Neuronal stem cell (in vitro differentiated cells): ENCODE results near the gene ACTC1.

Experiments used
- DNase-seq: peaks from one replicate; pipeline ENCODE4 v3.0.0-alpha.2; 2013; ENCODE audit warnings: low spot score
- H2AFZ ChIP-seq: one replicate; pipeline ENCODE4 v1.6.1; 2013; ENCODE audit warnings: mild to moderate bottlenecking, low read length, inconsistent platforms
- H2AK5ac ChIP-seq: 2 replicates; pipeline ENCODE4 v1.6.1; 2013; ENCODE audit warnings: low read depth, mild to moderate bottlenecking, inconsistent platforms, low read length, moderate library complexity, mixed read lengths
- H2BK120ac ChIP-seq: 2 replicates; pipeline ENCODE4 v1.6.1; 2013; ENCODE audit warnings: low read depth, mild to moderate bottlenecking, inconsistent platforms, low read length, moderate library complexity, mixed read lengths
- H2BK12ac ChIP-seq: one replicate; pipeline ENCODE4 v1.6.1; 2013; ENCODE audit warnings: low read length, inconsistent platforms
- H2BK15ac ChIP-seq: 2 replicates; pipeline ENCODE4 v1.6.1; 2013; ENCODE audit warnings: mild to moderate bottlenecking, low read length, inconsistent platforms, mixed read lengths
- H2BK5ac ChIP-seq: one replicate; pipeline ENCODE4 v1.6.1; 2013; ENCODE audit warnings: inconsistent platforms, mild to moderate bottlenecking, low read length, moderate library complexity
- H3K14ac ChIP-seq: one replicate; pipeline ENCODE4 v1.6.1; 2013; ENCODE audit warnings: low read length, inconsistent platforms
- H3K18ac ChIP-seq: 2 replicates; pipeline ENCODE4 v1.6.1; 2013; ENCODE audit warnings: low read length, inconsistent platforms
- H3K23ac ChIP-seq: 2 replicates; pipeline ENCODE4 v1.6.1; 2013; ENCODE audit warnings: low read depth, mild to moderate bottlenecking, mixed read lengths, low read length, inconsistent platforms; ENCODE audit not compliant: poor library complexity
- H3K27ac ChIP-seq: replicated peaks from 3 replicates; pipeline ENCODE4 v1.5.1; 2013; ENCODE audit warnings: low read length, inconsistent platforms
- H3K27me3 ChIP-seq, 3 experiments: 2 replicates each; pipeline ENCODE4 v1.6.1; 2013; ENCODE audit warnings: low read length in 3 of 3, mild to moderate bottlenecking in 2 of 3, inconsistent platforms in 1 of 3, low read depth in 1 of 3, mixed read lengths in 1 of 3, moderate library complexity in 1 of 3; ENCODE audit not compliant: control insufficient read depth in 3 of 3, insufficient read depth in 3 of 3
- H3K36me3 ChIP-seq, 2 donors: replicated peaks in 1 of 2; 2 replicates each; pipeline ENCODE4 v1.6.1; 2013; ENCODE audit warnings: low read length in 2 of 2; ENCODE audit not compliant: control insufficient read depth in 2 of 2, insufficient read depth in 2 of 2
- H3K4ac ChIP-seq: 2 replicates; pipeline ENCODE4 v1.6.1; 2013; ENCODE audit warnings: inconsistent platforms, mild to moderate bottlenecking, low read length, moderate library complexity
- H3K4me1 ChIP-seq, 2 donors: 1 replicate in 1 of 2; 2 replicates in 1 of 2; pipeline ENCODE4 v1.6.1; 2013; ENCODE audit warnings: low read length in 2 of 2, low read depth in 1 of 2; ENCODE audit not compliant: control insufficient read depth in 2 of 2, insufficient read depth in 1 of 2
- H3K4me2 ChIP-seq: one replicate; pipeline ENCODE4 v1.6.1; 2013; ENCODE audit warnings: mild to moderate bottlenecking, low read length, inconsistent platforms; ENCODE audit not compliant: insufficient read depth, poor library complexity, severe bottlenecking
- H3K4me3 ChIP-seq, 2 donors: 2 replicates each; pipeline ENCODE4 v1.5.1; 2013; ENCODE audit warnings: low read length in 2 of 2, mild to moderate bottlenecking in 2 of 2, inconsistent platforms in 1 of 2, moderate library complexity in 1 of 2
- H3K79me1 ChIP-seq: one replicate; pipeline ENCODE4 v1.6.1; 2013; ENCODE audit warnings: low read depth, mild to moderate bottlenecking, inconsistent platforms, low read length, moderate library complexity
- H3K9ac ChIP-seq: one replicate; pipeline ENCODE4 v1.6.1; 2013; ENCODE audit warnings: mild to moderate bottlenecking, low read depth, low read length, inconsistent platforms; ENCODE audit not compliant: poor library complexity
- H3K9me3 ChIP-seq, 2 donors: replicated peaks in 1 of 2; 2 replicates each; pipeline versions ENCODE3 to v1.6.1; 2013; ENCODE audit warnings: low read length in 2 of 2, mild to moderate bottlenecking in 2 of 2, inconsistent platforms in 1 of 2, low read depth in 1 of 2, mixed read lengths in 1 of 2, moderate library complexity in 1 of 2; ENCODE audit not compliant: control insufficient read depth in 2 of 2, insufficient read depth in 1 of 2
- H4K8ac ChIP-seq: one replicate; pipeline ENCODE4 v1.6.1; 2013; ENCODE audit warnings: low read depth, mild to moderate bottlenecking, inconsistent platforms, low read length, moderate library complexity
- H4K91ac ChIP-seq: one replicate; pipeline ENCODE4 v1.6.1; 2013; ENCODE audit warnings: low read length, low read depth, mild to moderate bottlenecking, inconsistent platforms; ENCODE audit not compliant: poor library complexity
- WGBS, 2 donors: extraction: QIAGEN DNeasy Blood & Tissue Kit; methylation state at CpG; one replicate each; pipeline ENCODE4 v1.1.7; 2013; ENCODE audit warnings: missing lambda C conversion rate in 2 of 2, mixed read lengths in 1 of 2; ENCODE audit not compliant: insufficient read length in 2 of 2, insufficient replicate concordance in 1 of 2; ENCODE audit errors: extremely low coverage in 2 of 2; 5-methylcytosine and 5-hydroxymethylcytosine counted together

The ACTC1 gene

DNA sequence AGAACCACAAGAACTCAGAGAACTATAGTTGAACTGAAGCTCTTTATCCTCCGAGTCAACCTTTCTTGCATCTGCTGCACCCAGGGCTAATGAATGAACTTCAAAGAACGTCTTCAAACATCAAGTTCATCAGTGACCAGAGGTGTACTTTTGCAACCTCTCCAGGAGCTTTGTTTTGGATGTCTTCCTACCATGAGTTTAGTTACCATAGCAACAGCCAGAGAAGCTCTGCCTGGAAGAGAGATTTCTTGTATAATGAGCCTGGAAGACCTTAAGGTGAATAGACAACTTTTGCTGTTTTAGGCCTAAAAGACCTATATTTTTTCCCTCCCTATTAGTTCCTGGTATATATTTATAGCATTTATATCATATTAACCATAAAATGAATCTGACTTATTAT is 9.1 kb downstream of the ACTC1 start:
- no peak overlapping the region for H3K4ac ChIP-seq
- H3K27me3 ChIP-seq, result no peaks in the 10 kb centered on the region
- no peak overlapping the region for H3K18ac ChIP-seq
- H2BK120ac ChIP-seq, result no peak overlapping the region
- no peak overlapping the region for H3K23ac ChIP-seq
- H4K8ac ChIP-seq, result no peak overlapping the region
- H3K4me1 ChIP-seq, result peaks cover 0 to 1% of the 10 kb centered on the region in 2 donors
- no peak overlapping the region for H2BK15ac ChIP-seq
- DNase-seq, result no peak
- no peak overlapping the region for H2BK12ac ChIP-seq
- no peak overlapping the region for H3K14ac ChIP-seq
- no peaks in the 10 kb centered on the region for H3K36me3 ChIP-seq
- WGBS, 2 donors, result no CpG with 5 or more reads among the region's 2 CpGs
- no peak overlapping the region for H3K27ac ChIP-seq
- H3K9ac ChIP-seq, result no peak overlapping the region
- H3K4me2 ChIP-seq, result no peak overlapping the region
- H3K79me1 ChIP-seq, result no peaks in the 10 kb centered on the region
- H2AK5ac ChIP-seq, result no peak overlapping the region
- H4K91ac ChIP-seq, result no peak overlapping the region
- no peak overlapping the region for H3K4me3 ChIP-seq
- no peak overlapping the region for H2AFZ ChIP-seq
- no peaks in the 10 kb centered on the region for H3K9me3 ChIP-seq
- H2BK5ac ChIP-seq, result no peak overlapping the region

DNA sequence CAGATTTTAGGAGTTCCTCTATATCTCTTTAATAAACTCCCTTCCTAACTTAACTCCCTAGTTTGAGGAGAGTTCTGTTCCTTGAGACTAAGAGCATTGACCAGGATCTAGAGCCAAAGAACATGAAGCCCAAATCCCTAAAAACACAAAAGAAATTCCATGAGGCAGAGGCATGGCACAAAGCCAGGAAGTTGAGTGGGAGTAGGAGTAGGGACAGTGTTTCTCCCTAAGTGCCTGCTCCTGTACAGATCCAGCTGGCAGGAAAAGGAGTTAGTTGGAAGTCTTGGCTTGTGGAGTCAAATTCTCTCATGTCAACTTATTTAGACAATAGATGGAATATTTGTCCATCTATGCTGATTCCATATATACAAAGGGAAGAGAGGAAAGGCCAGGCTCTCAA is 11.4 kb downstream of the ACTC1 start:
- no peak overlapping the region for H4K8ac ChIP-seq
- no peak overlapping the region for H2AK5ac ChIP-seq
- H2BK5ac ChIP-seq, result no peak overlapping the region
- no peak overlapping the region for H3K9ac ChIP-seq
- no peak overlapping the region for H3K18ac ChIP-seq
- H3K4ac ChIP-seq, result no peak overlapping the region
- no peaks in the 10 kb centered on the region for H3K4me1 ChIP-seq
- no peak for DNase-seq
- H3K23ac ChIP-seq, result no peak overlapping the region
- no peaks in the 10 kb centered on the region for H3K79me1 ChIP-seq
- no peak overlapping the region for H2BK12ac ChIP-seq
- H4K91ac ChIP-seq, result no peak overlapping the region
- H2BK120ac ChIP-seq, result no peak overlapping the region
- no peak overlapping the region for H3K4me2 ChIP-seq
- no peak overlapping the region for H3K27ac ChIP-seq
- no peaks in the 10 kb centered on the region for H3K36me3 ChIP-seq
- H3K14ac ChIP-seq, result no peak overlapping the region
- H3K4me3 ChIP-seq, result no peak overlapping the region
- H3K27me3 ChIP-seq, result no peaks in the 10 kb centered on the region
- no peak overlapping the region for H2AFZ ChIP-seq
- no peak overlapping the region for H2BK15ac ChIP-seq
- H3K9me3 ChIP-seq, result no peaks in the 10 kb centered on the region

DNA sequence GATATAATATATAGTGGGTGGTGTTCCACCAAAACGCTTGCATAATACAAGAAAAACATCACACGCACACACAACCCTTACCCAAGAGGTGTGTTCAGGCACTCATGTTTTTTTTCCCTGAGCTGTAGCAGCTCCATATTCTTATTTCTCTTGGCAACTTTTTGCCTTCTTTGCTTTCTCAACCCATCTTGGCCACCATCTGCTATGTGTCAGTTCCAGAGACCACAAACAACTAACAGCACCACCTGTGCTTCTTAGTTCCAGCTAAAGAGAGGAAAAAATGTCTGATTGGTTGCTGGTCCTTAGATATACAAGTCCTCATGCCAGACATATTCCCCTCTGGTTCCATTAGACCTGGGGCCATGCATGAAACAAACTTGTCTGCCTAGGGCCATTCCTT is 11.9 kb downstream of the ACTC1 start:
- Histone ChIP-seq H3K14ac (no peak overlapping the region), H3K4me2 (no peak overlapping the region), H3K9me3 (no peaks in the 10 kb centered on the region), H3K36me3 (no peaks in the 10 kb centered on the region), H2BK5ac (no peak overlapping the region), H3K27me3 (no peaks in the 10 kb centered on the region), H3K27ac (no peak overlapping the region), H2BK15ac (no peak overlapping the region), H4K91ac (no peak overlapping the region), H4K8ac (no peak overlapping the region), H2BK120ac (no peak overlapping the region), H2BK12ac (no peak overlapping the region), H2AFZ (no peak overlapping the region), H3K23ac (no peak overlapping the region), H3K4ac (no peak overlapping the region), H3K4me1 (no peaks in the 10 kb centered on the region), H3K18ac (no peak overlapping the region), H3K4me3 (no peak overlapping the region), H2AK5ac (no peak overlapping the region), H3K79me1 (no peaks in the 10 kb centered on the region), H3K9ac (no peak overlapping the region)
- DNase-seq, result no peak
- WGBS, 2 donors, result no CpG with 5 or more reads among the region's 2 CpGs

DNA sequence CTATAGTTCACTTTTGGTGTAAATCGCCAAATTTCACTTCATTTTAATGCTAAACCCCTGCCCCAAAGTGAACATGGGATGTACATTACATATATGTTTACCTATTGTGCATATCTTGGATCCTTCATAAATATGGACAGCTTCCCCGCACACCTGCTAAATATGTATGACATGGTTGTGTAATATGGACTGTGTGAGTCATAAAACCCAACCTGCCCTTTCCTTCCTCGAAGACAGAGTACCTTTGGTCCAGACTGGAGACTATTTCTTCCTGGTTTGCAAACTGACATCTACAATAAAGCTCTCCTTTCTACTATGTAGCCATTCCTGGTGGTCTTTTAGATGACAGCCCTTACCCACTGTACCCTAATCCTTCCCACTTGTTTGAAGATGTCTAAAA is 12.4 kb downstream of the ACTC1 start:
- Histone ChIP-seq H3K4me1 (no peaks in the 10 kb centered on the region), H3K4me3 (no peak overlapping the region), H4K91ac (no peak overlapping the region), H3K36me3 (no peaks in the 10 kb centered on the region), H3K18ac (no peak overlapping the region), H4K8ac (no peak overlapping the region), H2BK15ac (no peak overlapping the region), H3K27me3 (no peaks in the 10 kb centered on the region), H3K14ac (no peak overlapping the region), H3K23ac (no peak overlapping the region), H3K4ac (no peak overlapping the region), H3K9me3 (no peaks in the 10 kb centered on the region), H3K9ac (no peak overlapping the region), H3K79me1 (no peaks in the 10 kb centered on the region), H2BK5ac (no peak overlapping the region), H3K27ac (no peak overlapping the region), H2AFZ (no peak overlapping the region), H3K4me2 (no peak overlapping the region), H2BK120ac (no peak overlapping the region), H2BK12ac (no peak overlapping the region), H2AK5ac (no peak overlapping the region)
- no peak for DNase-seq
- no CpG with 5 or more reads among the region's 3 CpGs for WGBS, 2 donors
